ENCODE data around the gene ATP10A.

- TF ChIP-seq EZH2 (IDR thresholded peaks at IDR 0.05) (no peak), POLR2AphosphoS5 (IDR thresholded peaks at IDR 0.05; ENCODE audit: borderline replicate concordance, low read depth, low read length) (no peak)
Observed at GRCh38 chr15:25710184-25710583, 152.9 kb downstream of the ATP10A start.
